Fibroblast of lung (primary cell): ENCODE measurements around the gene CCDC194. TPM values are rescaled to one million over a fixed set of nuclear protein-coding genes. Genes with fewer than 3 reads are reported as not detected.

ENCODE experiments used
- DNase-seq, 2 donors: peaks; one replicate each; pipeline versions ENCODE4 v3.0.0 to v3.0.0-alpha.2; 2010; ENCODE audit warnings: low read depth in 2 of 2
- H2AFZ ChIP-seq: 2 replicates; pipeline ENCODE4 v1.5.1; 2012; ENCODE audit warnings: low read length, control low read depth, inconsistent platforms
- H3K27ac ChIP-seq: 2 replicates; pipeline ENCODE4 v1.5.1; 2011; ENCODE audit warnings: low read length, control low read depth; ENCODE audit not compliant: insufficient read depth
- H3K27me3 ChIP-seq: 2 replicates; pipeline ENCODE4 v1.5.1; 2011; ENCODE audit warnings: mild to moderate bottlenecking, low read length; ENCODE audit not compliant: control insufficient read depth, insufficient read depth
- H3K36me3 ChIP-seq: 2 replicates; pipeline ENCODE4 v1.5.1; 2011; ENCODE audit warnings: low read length; ENCODE audit not compliant: control insufficient read depth, insufficient read depth
- H3K4me1 ChIP-seq: 2 replicates; pipeline ENCODE4 v1.5.1; 2011; ENCODE audit warnings: low read length; ENCODE audit not compliant: control insufficient read depth, insufficient read depth; ENCODE audit errors: extremely low read depth
- H3K4me2 ChIP-seq: 2 replicates; pipeline ENCODE4 v1.5.1; 2011; ENCODE audit warnings: low read length, control low read depth; ENCODE audit not compliant: insufficient read depth; ENCODE audit errors: extremely low read depth
- H3K4me3 ChIP-seq, 4 experiments: fragments of 200-600 bp in 1 of 4; sonication (generic) in 1 of 4; replicated peaks in 1 of 4; 2 replicates each; pipeline ENCODE4 v1.5.1; 2011 to 2016; ENCODE audit warnings: low read length in 4 of 4, low read depth in 3 of 4, mild to moderate bottlenecking in 3 of 4, control low read depth in 2 of 4, inconsistent platforms in 1 of 4, mixed read lengths in 1 of 4; ENCODE audit not compliant: insufficient read depth in 1 of 4; ENCODE audit errors: control extremely low read depth in 1 of 4
- H3K79me2 ChIP-seq: 2 replicates; pipeline ENCODE4 v1.5.1; 2012; ENCODE audit warnings: mild to moderate bottlenecking, low read length, inconsistent platforms; ENCODE audit not compliant: control insufficient read depth, insufficient read depth
- H3K9ac ChIP-seq: 2 replicates; pipeline ENCODE4 v1.5.1; 2011; ENCODE audit warnings: mild to moderate bottlenecking, low read length, control low read depth; ENCODE audit not compliant: insufficient read depth
- H3K9me3 ChIP-seq: 2 replicates; pipeline ENCODE4 v1.5.1; 2012; ENCODE audit warnings: low read depth, low read length; ENCODE audit not compliant: control insufficient read depth, insufficient read depth
- H4K20me1 ChIP-seq: 2 replicates; pipeline ENCODE4 v1.5.1; 2011; ENCODE audit warnings: low read length; ENCODE audit not compliant: control insufficient read depth, insufficient read depth; ENCODE audit errors: extremely low read depth
- CTCF ChIP-seq, 2 donors: IDR thresholded peaks in 1 of 2; conservative IDR thresholded peaks in 1 of 2; 1 replicate in 1 of 2; 2 replicates in 1 of 2; pipeline ENCODE4 v1.5.1; 2011 to 2012; ENCODE audit warnings: low read length in 2 of 2, control low read depth in 1 of 2, inconsistent platforms in 1 of 2, low read depth in 1 of 2, mild to moderate bottlenecking in 1 of 2
- EZH2 ChIP-seq: IDR thresholded peaks from 2 replicates; pipeline ENCODE4 v1.5.1; 2012; ENCODE audit warnings: low read length, control low read depth, mild to moderate bottlenecking; ENCODE audit errors: missing control alignments
- polyA plus RNA-seq, 2 donors: library from polyadenylated mRNA; depleted of rRNA in 1 of 2; stranded (reverse) in 1 of 2; unstranded in 1 of 2; fragments of >200 nt; gene quantifications; 2 replicates each; pipeline ENCODE4 v1.2.1, GENCODE V29; 2011 to 2012; ENCODE audit warnings: missing spikeins in 1 of 2
- total RNA-seq: library from RNA; depleted of rRNA; stranded (reverse); fragments of >200 nt; gene quantifications from 2 replicates; pipeline ENCODE4 v1.2.1, GENCODE V29; 2014

CCDC194 gene
- total and polyA plus RNA-seq, 2 donors (not counting 1 experiment from before 2014, with no cell fraction given) = not detected

DNA sequence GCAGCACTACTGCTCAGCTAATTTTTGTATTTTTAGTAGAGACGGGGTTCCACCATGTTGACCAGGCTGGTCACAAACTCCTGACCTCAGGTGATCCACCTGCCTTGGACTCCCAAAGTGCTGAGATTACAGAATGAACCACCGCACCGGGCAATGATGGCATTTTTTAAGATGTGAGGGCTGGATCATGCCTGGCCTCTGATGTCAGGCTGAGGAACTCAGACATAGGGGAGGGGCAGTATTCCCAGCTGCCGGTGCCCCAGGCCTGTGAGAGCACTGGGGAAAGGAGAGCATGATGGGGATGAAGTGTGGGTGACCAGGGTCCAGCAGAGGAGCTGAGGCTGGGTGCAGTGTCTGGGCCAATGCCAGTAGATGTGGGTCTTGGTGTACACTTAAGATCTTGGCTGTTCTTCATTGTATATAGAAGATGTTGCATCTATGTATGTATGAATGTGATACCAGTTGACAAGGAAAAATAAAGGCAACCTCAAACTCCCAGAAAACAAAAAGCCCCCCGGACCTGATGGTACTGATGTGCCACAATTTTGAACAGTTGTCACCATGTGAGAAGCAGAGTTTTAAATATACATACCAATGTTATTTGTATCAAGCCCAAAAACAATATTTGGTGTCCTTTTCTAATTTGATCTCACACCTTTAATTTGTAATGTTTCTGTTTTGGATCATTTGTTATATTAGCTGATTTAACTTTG is 13.4 kb downstream of the CCDC194 start:
- Histone ChIP-seq H3K79me2 (no peaks in the 10 kb centered on the region), H3K27ac (no peak overlapping the region), H3K4me3 (no peak overlapping the region), H3K27me3 (no peaks in the 10 kb centered on the region), H3K36me3 (no peaks in the 10 kb centered on the region), H3K9ac (no peak overlapping the region), H3K9me3 (no peaks in the 10 kb centered on the region), H3K4me2 (no peak overlapping the region), H4K20me1 (no peaks in the 10 kb centered on the region), H2AFZ (no peak overlapping the region), H3K4me1 (no peaks in the 10 kb centered on the region)
- TF ChIP-seq CTCF (conservative IDR thresholded peaks at IDR 0.05 in 1 of 2, IDR thresholded peaks at IDR 0.05 in 1 of 2; ENCODE audit: low read depth in 1 of 2, low read length in 2 of 2) = no peak
- TF ChIP-seq EZH2 = no peak
- no peak for DNase-seq

DNA sequence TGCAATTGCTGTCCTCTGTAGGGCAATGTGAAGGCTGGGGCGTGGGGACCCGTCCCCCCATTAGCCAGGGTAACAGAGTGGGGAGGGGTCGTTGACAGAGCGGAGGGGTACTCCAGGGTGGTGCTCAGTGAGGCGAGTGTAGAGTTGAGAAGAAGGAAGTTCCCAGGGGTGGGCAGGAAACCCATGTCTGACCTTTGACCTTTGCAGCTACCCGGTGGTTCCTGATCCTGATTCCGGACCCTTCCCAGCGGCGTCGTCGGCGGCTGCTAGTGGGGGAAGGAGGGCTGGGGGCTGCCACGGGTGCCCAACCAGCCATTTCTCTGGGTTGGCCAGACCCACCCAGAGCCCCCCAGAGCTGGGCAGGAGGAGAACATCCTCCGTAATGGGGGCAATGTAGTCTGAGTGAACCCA is 14.8 kb downstream of the CCDC194 start:
- no peaks in the 10 kb centered on the region for H3K9me3 ChIP-seq
- H3K9ac ChIP-seq = no peak overlapping the region
- H3K27me3 ChIP-seq = no peaks in the 10 kb centered on the region
- no peak for TF ChIP-seq CTCF (conservative IDR thresholded peaks at IDR 0.05 in 1 of 2, IDR thresholded peaks at IDR 0.05 in 1 of 2; ENCODE audit: low read depth in 1 of 2, low read length in 2 of 2)
- TF ChIP-seq EZH2 = no peak
- no peaks in the 10 kb centered on the region for H3K79me2 ChIP-seq
- no peaks in the 10 kb centered on the region for H3K4me1 ChIP-seq
- H3K36me3 ChIP-seq = no peaks in the 10 kb centered on the region
- H3K4me3 ChIP-seq = no peak overlapping the region
- no peak for DNase-seq
- no peak overlapping the region for H3K4me2 ChIP-seq
- H3K27ac ChIP-seq = no peak overlapping the region
- no peaks in the 10 kb centered on the region for H4K20me1 ChIP-seq
- no peak overlapping the region for H2AFZ ChIP-seq

DNA sequence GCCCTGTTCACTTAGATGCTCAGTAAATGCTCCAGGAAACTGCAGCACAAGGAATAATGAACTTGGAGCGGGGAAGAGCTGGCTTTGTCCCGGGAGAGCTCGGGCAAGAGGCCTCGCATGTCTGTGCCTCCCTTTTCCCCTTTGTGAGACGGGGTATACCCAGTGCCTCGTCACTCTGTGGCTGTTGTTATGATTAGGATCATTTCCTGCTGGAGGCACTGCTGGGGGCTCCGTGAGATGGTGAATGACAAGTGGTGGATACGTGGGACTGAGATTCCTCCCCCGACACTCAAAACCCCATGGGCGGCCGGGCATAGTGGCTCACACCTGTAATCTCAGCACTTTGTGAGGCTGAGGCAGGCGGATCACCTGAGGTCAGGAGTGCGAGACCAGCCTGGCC is 15.7 kb downstream of the CCDC194 start:
- H3K27me3 ChIP-seq = no peaks in the 10 kb centered on the region
- no peak overlapping the region for H3K4me3 ChIP-seq
- H3K9ac ChIP-seq = no peak overlapping the region
- H3K27ac ChIP-seq = no peak overlapping the region
- no peaks in the 10 kb centered on the region for H3K9me3 ChIP-seq
- no peaks in the 10 kb centered on the region for H4K20me1 ChIP-seq
- H3K36me3 ChIP-seq = no peaks in the 10 kb centered on the region
- H3K4me1 ChIP-seq = no peaks in the 10 kb centered on the region
- TF ChIP-seq CTCF (conservative IDR thresholded peaks at IDR 0.05 in 1 of 2, IDR thresholded peaks at IDR 0.05 in 1 of 2; ENCODE audit: low read depth in 1 of 2, low read length in 2 of 2) = no peak
- TF ChIP-seq EZH2 = no peak
- DNase-seq = no peak
- H2AFZ ChIP-seq = no peak overlapping the region
- no peak overlapping the region for H3K4me2 ChIP-seq
- no peaks in the 10 kb centered on the region for H3K79me2 ChIP-seq
